DOHH2 (cell line): Measurements from ENCODE around the gene APOBEC2.

ENCODE experiments used
- EZH2phosphoT487 ChIP-seq: fragments of 200-600 bp; sonication (generic); IDR thresholded peaks from 2 replicates; pipeline ENCODE4 v1.6.1; 2017; ENCODE audit warnings: borderline replicate concordance, mild to moderate bottlenecking, antibody characterized with exemption, low read length, moderate library complexity, mixed read lengths
- TF ChIP-seq, protein P1 (sequence below): fragments of 200-600 bp; sonication (generic); IDR thresholded peaks from one replicate; pipeline ENCODE4 v1.5.1; 2014; ENCODE audit warnings: antibody characterized with exemption, mild to moderate bottlenecking, low read depth, low read length; ENCODE audit not compliant: poor library complexity, severe bottlenecking

- TF ChIP-seq, protein P1, sequence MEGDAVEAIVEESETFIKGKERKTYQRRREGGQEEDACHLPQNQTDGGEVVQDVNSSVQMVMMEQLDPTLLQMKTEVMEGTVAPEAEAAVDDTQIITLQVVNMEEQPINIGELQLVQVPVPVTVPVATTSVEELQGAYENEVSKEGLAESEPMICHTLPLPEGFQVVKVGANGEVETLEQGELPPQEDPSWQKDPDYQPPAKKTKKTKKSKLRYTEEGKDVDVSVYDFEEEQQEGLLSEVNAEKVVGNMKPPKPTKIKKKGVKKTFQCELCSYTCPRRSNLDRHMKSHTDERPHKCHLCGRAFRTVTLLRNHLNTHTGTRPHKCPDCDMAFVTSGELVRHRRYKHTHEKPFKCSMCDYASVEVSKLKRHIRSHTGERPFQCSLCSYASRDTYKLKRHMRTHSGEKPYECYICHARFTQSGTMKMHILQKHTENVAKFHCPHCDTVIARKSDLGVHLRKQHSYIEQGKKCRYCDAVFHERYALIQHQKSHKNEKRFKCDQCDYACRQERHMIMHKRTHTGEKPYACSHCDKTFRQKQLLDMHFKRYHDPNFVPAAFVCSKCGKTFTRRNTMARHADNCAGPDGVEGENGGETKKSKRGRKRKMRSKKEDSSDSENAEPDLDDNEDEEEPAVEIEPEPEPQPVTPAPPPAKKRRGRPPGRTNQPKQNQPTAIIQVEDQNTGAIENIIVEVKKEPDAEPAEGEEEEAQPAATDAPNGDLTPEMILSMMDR: no peak
- TF ChIP-seq EZH2phosphoT487: no peak
Measured at GRCh38 chr6:41111017-41111416, 58.0 kb downstream of the APOBEC2 start.
